Measurements from ENCODE around the gene TNFAIP6. TPM values are rescaled to one million over a fixed set of nuclear protein-coding genes. Genes with fewer than 3 reads are reported as not detected.

Gene TNFAIP6
- total and polyA plus RNA-seq, 10 of the 15 experiments (the other 5 are each of a cell fraction or from before 2014, with no cell fraction given) = 0.68 to 5.7 (median 1.3) TPM

DNA sequence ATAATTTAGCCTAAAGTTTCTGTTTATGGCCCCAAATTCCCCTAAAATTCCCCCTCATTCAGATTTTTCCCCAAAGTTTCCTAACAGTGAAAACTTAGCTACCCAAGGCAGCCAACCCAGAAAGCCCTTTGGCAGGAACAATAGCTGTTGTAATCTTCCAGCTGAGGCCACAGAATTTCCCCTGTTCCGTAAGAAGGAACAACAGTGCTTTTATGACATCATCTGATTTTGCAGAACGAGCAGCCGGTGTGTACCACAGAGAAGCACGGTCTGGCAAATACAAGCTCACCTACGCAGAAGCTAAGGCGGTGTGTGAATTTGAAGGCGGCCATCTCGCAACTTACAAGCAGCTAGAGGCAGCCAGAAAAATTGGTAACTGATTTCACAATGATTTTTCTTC lies 6.3 kb downstream of the TNFAIP6 start (continued):
- TF ChIP-seq, protein P1, sequence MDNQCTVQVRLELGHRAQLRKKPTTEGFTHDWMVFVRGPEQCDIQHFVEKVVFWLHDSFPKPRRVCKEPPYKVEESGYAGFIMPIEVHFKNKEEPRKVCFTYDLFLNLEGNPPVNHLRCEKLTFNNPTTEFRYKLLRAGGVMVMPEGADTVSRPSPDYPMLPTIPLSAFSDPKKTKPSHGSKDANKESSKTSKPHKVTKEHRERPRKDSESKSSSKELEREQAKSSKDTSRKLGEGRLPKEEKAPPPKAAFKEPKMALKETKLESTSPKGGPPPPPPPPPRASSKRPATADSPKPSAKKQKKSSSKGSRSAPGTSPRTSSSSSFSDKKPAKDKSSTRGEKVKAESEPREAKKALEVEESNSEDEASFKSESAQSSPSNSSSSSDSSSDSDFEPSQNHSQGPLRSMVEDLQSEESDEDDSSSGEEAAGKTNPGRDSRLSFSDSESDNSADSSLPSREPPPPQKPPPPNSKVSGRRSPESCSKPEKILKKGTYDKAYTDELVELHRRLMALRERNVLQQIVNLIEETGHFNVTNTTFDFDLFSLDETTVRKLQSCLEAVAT (IDR thresholded peaks at IDR 0.05) = peak; percentile 49; the same call in 1 of the 2 replicates
- no peak for TF ChIP-seq POLR2A (IDR thresholded peaks at IDR 0.05; ENCODE audit: low read depth, low read length)
- no peak for TF ChIP-seq ZNF384 (IDR thresholded peaks at IDR 0.05; ENCODE audit: borderline replicate concordance, low read depth, low read length)
- no peak for TF ChIP-seq MYB (IDR thresholded peaks at IDR 0.05; ENCODE audit: borderline replicate concordance, low read depth, low read length)
- TF ChIP-seq ETV6 (conservative IDR thresholded peaks at IDR 0.05 in 1 of 2, IDR thresholded peaks at IDR 0.05 in 1 of 2; ENCODE audit: borderline replicate concordance in 1 of 2, low read depth in 1 of 2) = no peak
- TF ChIP-seq JUNB (IDR thresholded peaks at IDR 0.05) = peak; percentile 22; the same call in 1 of the 2 replicates
- peak; percentile 40; the same call in 1 of the 2 replicates for TF ChIP-seq NFIC (IDR thresholded peaks at IDR 0.05; ENCODE audit: low read depth, low read length)
- no peak for TF ChIP-seq WRNIP1 (IDR thresholded peaks at IDR 0.05; ENCODE audit: borderline replicate concordance, low read depth, low read length)
- TF ChIP-seq NRF1 (conservative IDR thresholded peaks at IDR 0.05; ENCODE audit: low read depth, low read length) = no peak
- TF ChIP-seq, protein P2, sequence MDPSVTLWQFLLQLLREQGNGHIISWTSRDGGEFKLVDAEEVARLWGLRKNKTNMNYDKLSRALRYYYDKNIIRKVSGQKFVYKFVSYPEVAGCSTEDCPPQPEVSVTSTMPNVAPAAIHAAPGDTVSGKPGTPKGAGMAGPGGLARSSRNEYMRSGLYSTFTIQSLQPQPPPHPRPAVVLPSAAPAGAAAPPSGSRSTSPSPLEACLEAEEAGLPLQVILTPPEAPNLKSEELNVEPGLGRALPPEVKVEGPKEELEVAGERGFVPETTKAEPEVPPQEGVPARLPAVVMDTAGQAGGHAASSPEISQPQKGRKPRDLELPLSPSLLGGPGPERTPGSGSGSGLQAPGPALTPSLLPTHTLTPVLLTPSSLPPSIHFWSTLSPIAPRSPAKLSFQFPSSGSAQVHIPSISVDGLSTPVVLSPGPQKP (IDR thresholded peaks at IDR 0.05; ENCODE audit: low read depth, low read length) = no peak
- TF ChIP-seq, protein P3, sequence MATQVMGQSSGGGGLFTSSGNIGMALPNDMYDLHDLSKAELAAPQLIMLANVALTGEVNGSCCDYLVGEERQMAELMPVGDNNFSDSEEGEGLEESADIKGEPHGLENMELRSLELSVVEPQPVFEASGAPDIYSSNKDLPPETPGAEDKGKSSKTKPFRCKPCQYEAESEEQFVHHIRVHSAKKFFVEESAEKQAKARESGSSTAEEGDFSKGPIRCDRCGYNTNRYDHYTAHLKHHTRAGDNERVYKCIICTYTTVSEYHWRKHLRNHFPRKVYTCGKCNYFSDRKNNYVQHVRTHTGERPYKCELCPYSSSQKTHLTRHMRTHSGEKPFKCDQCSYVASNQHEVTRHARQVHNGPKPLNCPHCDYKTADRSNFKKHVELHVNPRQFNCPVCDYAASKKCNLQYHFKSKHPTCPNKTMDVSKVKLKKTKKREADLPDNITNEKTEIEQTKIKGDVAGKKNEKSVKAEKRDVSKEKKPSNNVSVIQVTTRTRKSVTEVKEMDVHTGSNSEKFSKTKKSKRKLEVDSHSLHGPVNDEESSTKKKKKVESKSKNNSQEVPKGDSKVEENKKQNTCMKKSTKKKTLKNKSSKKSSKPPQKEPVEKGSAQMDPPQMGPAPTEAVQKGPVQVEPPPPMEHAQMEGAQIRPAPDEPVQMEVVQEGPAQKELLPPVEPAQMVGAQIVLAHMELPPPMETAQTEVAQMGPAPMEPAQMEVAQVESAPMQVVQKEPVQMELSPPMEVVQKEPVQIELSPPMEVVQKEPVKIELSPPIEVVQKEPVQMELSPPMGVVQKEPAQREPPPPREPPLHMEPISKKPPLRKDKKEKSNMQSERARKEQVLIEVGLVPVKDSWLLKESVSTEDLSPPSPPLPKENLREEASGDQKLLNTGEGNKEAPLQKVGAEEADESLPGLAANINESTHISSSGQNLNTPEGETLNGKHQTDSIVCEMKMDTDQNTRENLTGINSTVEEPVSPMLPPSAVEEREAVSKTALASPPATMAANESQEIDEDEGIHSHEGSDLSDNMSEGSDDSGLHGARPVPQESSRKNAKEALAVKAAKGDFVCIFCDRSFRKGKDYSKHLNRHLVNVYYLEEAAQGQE (IDR thresholded peaks at IDR 0.05; ENCODE audit: low read depth, low read length) = no peak
- TF ChIP-seq IKZF1 (conservative IDR thresholded peaks at IDR 0.05) = peak; percentile 64
- TF ChIP-seq TARDBP (IDR thresholded peaks at IDR 0.05; ENCODE audit: borderline replicate concordance) = no peak
- TF ChIP-seq, protein P4, sequence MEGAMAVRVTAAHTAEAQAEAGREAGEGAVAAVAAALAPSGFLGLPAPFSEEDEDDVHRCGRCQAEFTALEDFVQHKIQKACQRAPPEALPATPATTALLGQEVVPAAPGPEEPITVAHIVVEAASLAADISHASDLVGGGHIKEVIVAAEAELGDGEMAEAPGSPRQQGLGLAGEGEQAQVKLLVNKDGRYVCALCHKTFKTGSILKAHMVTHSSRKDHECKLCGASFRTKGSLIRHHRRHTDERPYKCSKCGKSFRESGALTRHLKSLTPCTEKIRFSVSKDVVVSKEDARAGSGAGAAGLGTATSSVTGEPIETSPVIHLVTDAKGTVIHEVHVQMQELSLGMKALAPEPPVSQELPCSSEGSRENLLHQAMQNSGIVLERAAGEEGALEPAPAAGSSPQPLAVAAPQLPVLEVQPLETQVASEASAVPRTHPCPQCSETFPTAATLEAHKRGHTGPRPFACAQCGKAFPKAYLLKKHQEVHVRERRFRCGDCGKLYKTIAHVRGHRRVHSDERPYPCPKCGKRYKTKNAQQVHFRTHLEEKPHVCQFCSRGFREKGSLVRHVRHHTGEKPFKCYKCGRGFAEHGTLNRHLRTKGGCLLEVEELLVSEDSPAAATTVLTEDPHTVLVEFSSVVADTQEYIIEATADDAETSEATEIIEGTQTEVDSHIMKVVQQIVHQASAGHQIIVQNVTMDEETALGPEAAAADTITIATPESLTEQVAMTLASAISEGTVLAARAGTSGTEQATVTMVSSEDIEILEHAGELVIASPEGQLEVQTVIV (IDR thresholded peaks at IDR 0.05; ENCODE audit: borderline replicate concordance, partially characterized antibody) = no peak
- no peak for TF ChIP-seq NFYA (IDR thresholded peaks at IDR 0.05; ENCODE audit: borderline replicate concordance, low read depth, low read length)
- no peak for TF ChIP-seq RB1 (IDR thresholded peaks at IDR 0.05; ENCODE audit: borderline replicate concordance)
- TF ChIP-seq ZNF622 (IDR thresholded peaks at IDR 0.05) = no peak
- no peak for TF ChIP-seq HCFC1 (IDR thresholded peaks at IDR 0.05; ENCODE audit: low read length)

All from GM12878 (cell line).